GM13976 (cell line): ENCODE data around the gene RAD18.

Experiments used
- DNase-seq: peaks from one replicate; pipeline ENCODE4 v3.0.0; 2012; ENCODE audit warnings: low spot score
- CTCF ChIP-seq: IDR thresholded peaks from 2 replicates; pipeline ENCODE4 v1.5.1; 2012; ENCODE audit warnings: borderline replicate concordance, mild to moderate bottlenecking; ENCODE audit not compliant: insufficient read depth; ENCODE audit errors: extremely low read depth, missing control alignments, control extremely low read depth
- in situ Hi-C: fragments of 300-500 bp; cut with MboI; formaldehyde crosslinking; loops from one replicate; pipeline ENCODE4 v1.12.0; 2022; ENCODE audit warnings: low sequenced_read_pairs, mixed read lengths, inconsistent platforms; ENCODE audit not compliant: unreplicated experiment

RAD18 gene

GRCh38 chr3:8992199-8992598 lies 28.9 kb upstream of the RAD18 start:
- DNase-seq, result no peak
- no peak for TF ChIP-seq CTCF
- in situ Hi-C loops, result no loop called here

DNA sequence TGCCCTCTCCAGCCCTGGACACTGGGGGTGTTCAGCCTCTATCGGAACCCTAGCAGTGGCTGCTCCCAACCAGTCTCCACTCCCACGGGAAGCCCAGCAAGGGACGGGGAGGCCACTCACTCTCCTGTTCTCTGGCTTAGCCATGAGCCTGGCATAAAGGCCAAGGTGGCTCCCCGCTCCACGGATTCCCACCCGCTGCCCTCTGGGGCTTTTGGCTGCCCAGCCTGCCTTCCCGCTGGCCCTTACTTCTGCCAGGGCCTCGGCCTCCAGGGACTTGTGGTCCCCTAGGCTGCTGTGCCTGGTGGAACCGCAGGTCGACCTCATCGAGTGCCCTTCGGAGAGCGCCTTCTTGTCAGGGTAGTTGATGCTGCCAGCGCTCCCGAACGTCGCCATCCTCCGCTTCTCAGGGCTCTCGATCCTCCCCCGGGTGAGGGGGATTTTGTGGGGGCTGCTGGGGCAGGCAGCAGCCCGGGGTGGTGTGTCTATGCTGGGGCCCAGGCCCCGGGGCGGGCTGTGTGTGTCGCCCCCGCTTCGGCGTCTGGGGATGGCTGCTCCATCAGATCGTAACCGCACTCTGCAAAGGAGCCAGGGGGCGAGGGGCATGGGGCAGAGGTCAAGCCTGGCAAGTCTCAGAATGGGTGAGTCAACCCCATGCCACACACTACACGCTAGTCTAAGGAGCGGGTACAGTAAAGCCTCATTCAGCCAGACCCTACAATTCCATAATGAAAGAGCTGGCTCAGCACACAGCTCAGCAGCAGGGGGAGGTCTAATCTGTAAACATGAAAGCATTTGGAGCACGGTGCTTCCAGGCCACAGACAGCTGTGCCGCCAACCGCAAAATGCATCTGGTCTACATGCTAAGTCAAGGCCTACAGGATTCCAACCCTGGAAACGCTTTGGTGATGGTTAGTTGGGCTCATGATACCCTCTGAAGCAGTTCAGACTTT lies 27.3 kb upstream of the RAD18 start:
- in situ Hi-C loops, result no loop called here
- no peak for TF ChIP-seq CTCF
- no peak for DNase-seq

DNA sequence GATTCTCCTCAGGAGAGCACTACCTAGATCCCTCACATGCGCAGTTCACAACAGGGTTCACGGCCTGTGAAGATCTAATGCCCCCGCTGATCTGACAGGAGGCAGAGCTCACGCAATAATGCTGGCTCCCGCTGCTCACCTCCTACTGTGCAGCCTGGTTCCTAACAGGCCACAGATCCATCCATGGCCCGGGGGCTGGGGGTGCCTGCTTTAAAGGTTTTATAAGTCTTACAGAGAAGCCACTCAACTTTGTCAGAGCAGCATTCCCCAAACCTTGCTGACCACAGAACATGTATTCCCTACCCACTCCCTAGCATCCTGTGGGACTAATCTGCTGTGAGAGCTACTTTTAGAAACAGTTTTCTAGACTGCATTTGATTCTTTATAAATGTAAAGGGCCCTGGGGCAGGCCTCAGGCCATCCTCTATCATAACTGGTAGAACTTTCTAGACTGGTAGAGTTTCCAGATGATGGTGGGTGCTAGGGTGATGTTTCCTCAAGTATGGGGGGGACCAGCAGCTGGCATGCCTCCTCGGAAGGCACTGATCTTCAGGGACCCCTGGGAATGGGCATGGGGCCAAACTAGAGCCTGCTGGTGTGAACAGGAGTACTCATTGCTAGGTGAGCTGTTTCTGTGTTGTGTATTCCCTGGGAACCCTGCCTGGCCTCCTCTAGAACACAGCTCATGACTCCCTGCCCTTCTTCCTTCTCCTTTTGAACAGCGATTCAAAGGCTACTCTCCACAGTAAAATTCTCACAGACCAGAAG lies 25.7 kb upstream of the RAD18 start:
- in situ Hi-C loops, result no loop called here
- TF ChIP-seq CTCF, result no peak
- no peak for DNase-seq

DNA sequence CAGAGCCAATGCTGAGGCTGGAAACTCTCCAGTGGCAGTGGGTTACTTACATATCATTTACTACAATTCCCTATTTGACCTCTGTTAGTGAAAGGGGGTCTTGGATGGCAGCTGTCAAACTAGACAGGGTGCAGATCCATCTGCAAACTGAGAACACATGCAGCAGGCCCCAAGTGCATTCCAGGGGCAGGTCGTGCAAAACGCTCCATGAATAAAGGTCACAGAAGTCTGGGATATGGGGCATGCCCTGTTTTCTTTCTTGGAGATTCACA lies 25.0 kb upstream of the RAD18 start:
- DNase-seq, result no peak
- in situ Hi-C loops, result no loop called here
- no peak for TF ChIP-seq CTCF

GRCh38 chr3:8987645-8988383 lies 24.5 kb upstream of the RAD18 start:
- in situ Hi-C loops, result no loop called here
- DNase-seq, result peak; percentile 89
- peak; percentile 74 for TF ChIP-seq CTCF

DNA sequence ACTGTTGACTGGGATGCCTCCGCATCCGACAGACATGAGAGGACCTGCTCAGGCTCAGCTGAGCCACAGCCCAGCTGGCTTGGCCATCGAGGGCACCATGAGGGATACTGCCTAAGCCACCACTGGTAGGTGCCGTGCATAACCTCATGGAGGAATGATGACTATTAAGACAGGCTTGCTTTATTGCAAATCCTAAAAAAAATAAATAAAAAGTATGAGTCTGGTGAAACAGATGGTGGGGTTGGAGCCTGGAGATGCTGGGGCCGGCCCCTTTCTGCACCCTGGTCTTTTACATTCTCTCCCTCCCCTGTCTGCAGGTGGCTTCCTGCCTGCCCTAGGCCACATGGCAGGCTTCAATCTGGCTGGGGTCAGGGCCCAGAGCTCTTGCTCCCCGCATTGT lies 24.0 kb upstream of the RAD18 start:
- in situ Hi-C loops, result no loop called here
- TF ChIP-seq CTCF, result no peak
- no peak for DNase-seq
